ENCODE measurements around the gene ALAS1. TPM values are rescaled to one million over a fixed set of nuclear protein-coding genes. Genes with fewer than 3 reads are reported as not detected.

The ALAS1 gene
- total RNA-seq, 1 experiment from 2014 or later = 53.1 TPM

GRCh38 chr3:52210037-52210436 is 12.1 kb downstream of the ALAS1 start:
- Histone ChIP-seq H3K4me1 (peaks cover 13% of the 10 kb centered on the region), H3K27me3 (replicated peaks; ENCODE audit: control insufficient read depth, insufficient read depth, low read length) (no peaks in the 10 kb centered on the region), H3K9me3 (no peaks in the 10 kb centered on the region), H3K4me3 (ENCODE audit: low read depth, low read length) (no peak overlapping the region), H3K36me3 (ENCODE audit: control insufficient read depth, insufficient read depth, low read length) (peaks cover 10% of the 10 kb centered on the region)
- peaks cover 9% of the 10 kb centered on the region for H3K4me1 Mint-ChIP-seq (ENCODE audit: low read depth, unreplicated experiment)
- CTCF ChIA-PET = interaction anchor here (0.7 to 1.1 kb wide), 2 partner anchors 10 to 55 kb away, joined by 3 to 5 read pairs; no protein-coding TSS in a partner anchor
- no TSS peak for BruUV-seq (replicated peaks)
- POLR2A ChIA-PET = interaction anchor here (0.6 kb wide), 1 partner anchor 9 kb away, joined by 3 read pairs; no protein-coding TSS in a partner anchor
- no peak overlapping the region for H3K4me3 Mint-ChIP-seq (ENCODE audit: unreplicated experiment)
- H3K9me3 Mint-ChIP-seq (ENCODE audit: unreplicated experiment) = no peaks in the 10 kb centered on the region
- intact Hi-C loops (cut with micrococcal nuclease; ENCODE audit: unreplicated experiment) = loop anchor here (1.0 to 5.0 kb wide), 2 partner anchors 12 to 58 kb away; partner anchors contain the start of genes ALAS1 and POC1A
- H3K36me3 Mint-ChIP-seq (ENCODE audit: insufficient read depth, unreplicated experiment) = peaks cover 92% of the 10 kb centered on the region
- no peak for DNase-seq
- peak overlapping the region; percentile 55 for H3K27ac Mint-ChIP-seq (ENCODE audit: unreplicated experiment)
- no peak for TF ChIP-seq CTCF (IDR thresholded peaks at IDR 0.05; ENCODE audit: insufficient read depth in 1 of 2, low read depth in 1 of 2, low read length in 1 of 2, severe bottlenecking in 1 of 2, unreplicated experiment in 1 of 2)
- H3K27me3 Mint-ChIP-seq (ENCODE audit: insufficient read depth, unreplicated experiment) = no peaks in the 10 kb centered on the region

- H3K4me1 Mint-ChIP-seq (ENCODE audit: low read depth, unreplicated experiment) = peaks cover 9% of the 10 kb centered on the region
- peak; percentile 68 to 78 for DNase-seq
- H3K9me3 ChIP-seq = no peaks in the 10 kb centered on the region
- intact Hi-C loops (cut with micrococcal nuclease; ENCODE audit: unreplicated experiment) = loop anchor here (1.0 to 5.0 kb wide), 2 partner anchors 12 to 58 kb away; partner anchors contain the start of genes ALAS1 and POC1A
- H3K9me3 Mint-ChIP-seq (ENCODE audit: unreplicated experiment) = no peaks in the 10 kb centered on the region
- H3K4me1 ChIP-seq = peaks cover 13% of the 10 kb centered on the region
- BruUV-seq (replicated peaks) = no TSS peak
- POLR2A ChIA-PET = interaction anchor here (0.6 kb wide), 1 partner anchor 9 kb away, joined by 3 read pairs; no protein-coding TSS in a partner anchor
- peak overlapping the region; percentile 55 for H3K27ac Mint-ChIP-seq (ENCODE audit: unreplicated experiment)
- H3K36me3 Mint-ChIP-seq (ENCODE audit: insufficient read depth, unreplicated experiment) = peaks cover 87% of the 10 kb centered on the region
- no peak overlapping the region for H3K4me3 Mint-ChIP-seq (ENCODE audit: unreplicated experiment)
- H3K27me3 ChIP-seq (replicated peaks; ENCODE audit: control insufficient read depth, insufficient read depth, low read length) = no peaks in the 10 kb centered on the region
- no peak for TF ChIP-seq CTCF (IDR thresholded peaks at IDR 0.05; ENCODE audit: insufficient read depth in 1 of 2, low read depth in 1 of 2, low read length in 1 of 2, severe bottlenecking in 1 of 2, unreplicated experiment in 1 of 2)
- peaks cover 10% of the 10 kb centered on the region for H3K36me3 ChIP-seq (ENCODE audit: control insufficient read depth, insufficient read depth, low read length)
- no peaks in the 10 kb centered on the region for H3K27me3 Mint-ChIP-seq (ENCODE audit: insufficient read depth, unreplicated experiment)
- CTCF ChIA-PET = interaction anchor here (0.7 to 1.1 kb wide), 2 partner anchors 10 to 56 kb away, joined by 3 to 5 read pairs; no protein-coding TSS in a partner anchor
- H3K4me3 ChIP-seq (ENCODE audit: low read depth, low read length) = no peak overlapping the region
These were observed 12.6 kb downstream of the ALAS1 start for GRCh38 chr3:52210550-52211046.

GRCh38 chr3:52211268-52211891 is 13.4 kb downstream of the ALAS1 start:
- Mint-ChIP-seq H3K36me3 (ENCODE audit: insufficient read depth, unreplicated experiment) (peaks cover 79% of the 10 kb centered on the region), H3K9me3 (ENCODE audit: unreplicated experiment) (no peaks in the 10 kb centered on the region), H3K4me3 (ENCODE audit: unreplicated experiment) (no peak overlapping the region), H3K27ac (ENCODE audit: unreplicated experiment) (no peak overlapping the region), H3K4me1 (ENCODE audit: low read depth, unreplicated experiment) (peaks cover 9% of the 10 kb centered on the region), H3K27me3 (ENCODE audit: insufficient read depth, unreplicated experiment) (no peaks in the 10 kb centered on the region)
- intact Hi-C loops (cut with micrococcal nuclease; ENCODE audit: unreplicated experiment) = loop anchor here (5.0 kb wide), 1 partner anchor 59 kb away; the partner anchor contains the start of gene POC1A
- Histone ChIP-seq H3K4me1 (peaks cover 13% of the 10 kb centered on the region), H3K27me3 (replicated peaks; ENCODE audit: control insufficient read depth, insufficient read depth, low read length) (no peaks in the 10 kb centered on the region), H3K36me3 (ENCODE audit: control insufficient read depth, insufficient read depth, low read length) (peaks cover 10% of the 10 kb centered on the region), H3K9me3 (no peaks in the 10 kb centered on the region), H3K4me3 (ENCODE audit: low read depth, low read length) (no peak overlapping the region)
- no peak for DNase-seq
- TF ChIP-seq CTCF (IDR thresholded peaks at IDR 0.05; ENCODE audit: insufficient read depth in 1 of 2, low read depth in 1 of 2, low read length in 1 of 2, severe bottlenecking in 1 of 2, unreplicated experiment in 1 of 2) = no peak
- CTCF ChIA-PET = interaction anchor here (0.6 kb wide), 1 partner anchor 21 kb away, joined by 4 read pairs; no protein-coding TSS in a partner anchor
- no TSS peak for BruUV-seq (replicated peaks)
- POLR2A ChIA-PET = interaction anchor here (0.7 kb wide), 1 partner anchor 67 kb away, joined by 3 read pairs; the partner anchor contains the start of gene WDR82

Data from Caco-2 (cell line).